ENCODE results near the gene TMEM209.
"Not testable (repeated sequence)": the region's sequence is repeated elsewhere in the genome, so short reads cannot be mapped to it uniquely, and the experiment has no call there.

DNA sequence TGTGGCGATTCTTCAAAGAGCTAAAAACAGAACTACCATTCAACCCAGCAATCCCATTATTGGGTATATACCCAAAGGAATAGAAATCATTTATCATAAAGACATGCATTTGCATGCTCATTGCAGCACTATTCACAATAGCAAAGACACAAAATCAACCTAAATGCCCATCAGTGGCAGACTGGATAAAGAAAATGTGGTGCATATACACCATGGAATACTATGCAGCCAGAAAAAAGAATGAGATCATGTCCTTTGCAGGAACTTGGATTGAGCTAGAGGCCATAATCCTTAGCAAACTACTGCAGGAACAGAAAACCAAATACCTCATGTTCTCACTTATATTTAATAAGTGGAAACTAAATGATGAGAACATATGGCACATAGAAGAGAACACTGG, 41.3 kb upstream of the TMEM209 start:
- TF ChIP-seq, protein P1, sequence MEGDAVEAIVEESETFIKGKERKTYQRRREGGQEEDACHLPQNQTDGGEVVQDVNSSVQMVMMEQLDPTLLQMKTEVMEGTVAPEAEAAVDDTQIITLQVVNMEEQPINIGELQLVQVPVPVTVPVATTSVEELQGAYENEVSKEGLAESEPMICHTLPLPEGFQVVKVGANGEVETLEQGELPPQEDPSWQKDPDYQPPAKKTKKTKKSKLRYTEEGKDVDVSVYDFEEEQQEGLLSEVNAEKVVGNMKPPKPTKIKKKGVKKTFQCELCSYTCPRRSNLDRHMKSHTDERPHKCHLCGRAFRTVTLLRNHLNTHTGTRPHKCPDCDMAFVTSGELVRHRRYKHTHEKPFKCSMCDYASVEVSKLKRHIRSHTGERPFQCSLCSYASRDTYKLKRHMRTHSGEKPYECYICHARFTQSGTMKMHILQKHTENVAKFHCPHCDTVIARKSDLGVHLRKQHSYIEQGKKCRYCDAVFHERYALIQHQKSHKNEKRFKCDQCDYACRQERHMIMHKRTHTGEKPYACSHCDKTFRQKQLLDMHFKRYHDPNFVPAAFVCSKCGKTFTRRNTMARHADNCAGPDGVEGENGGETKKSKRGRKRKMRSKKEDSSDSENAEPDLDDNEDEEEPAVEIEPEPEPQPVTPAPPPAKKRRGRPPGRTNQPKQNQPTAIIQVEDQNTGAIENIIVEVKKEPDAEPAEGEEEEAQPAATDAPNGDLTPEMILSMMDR (IDR thresholded peaks at IDR 0.05), result not testable (repeated sequence)
- not testable (repeated sequence) for TF ChIP-seq POLR2A (IDR thresholded peaks at IDR 0.05)

Data from right lobe of liver (tissue), 4 donors.